ENCODE results near the gene KRT7.

Gene KRT7

GRCh38 chr12:52193991-52194390 lies 39.1 kb upstream of the KRT7 start:
- Histone ChIP-seq H3K27me3 (ENCODE audit: control insufficient read depth, insufficient read depth, low read length) (no peaks in the 10 kb centered on the region), H3K4me3 (ENCODE audit: low read depth, low read length) (no peak overlapping the region), H3K4me2 (ENCODE audit: low read length) (peak overlapping the region; percentile 30), H3K79me2 (no peaks in the 10 kb centered on the region), H3K27ac (no peak overlapping the region), H2AFZ (no peak overlapping the region), H3K9ac (no peak overlapping the region), H3K4me1 (peaks cover 21% of the 10 kb centered on the region), H3K36me3 (ENCODE audit: control insufficient read depth, insufficient read depth, low read length) (no peaks in the 10 kb centered on the region), H3K9me3 (ENCODE audit: control insufficient read depth, low read length) (no peaks in the 10 kb centered on the region)
- TF ChIP-seq CTCF (IDR thresholded peaks at IDR 0.05), result no peak

- H3K79me2 ChIP-seq, result no peaks in the 10 kb centered on the region
- H3K27ac ChIP-seq, result no peak overlapping the region
- TF ChIP-seq CTCF (IDR thresholded peaks at IDR 0.05), result no peak
- no peak overlapping the region for H3K4me3 ChIP-seq (ENCODE audit: low read depth, low read length)
- H3K9ac ChIP-seq, result no peak overlapping the region
- H3K4me2 ChIP-seq (ENCODE audit: low read length), result no peak overlapping the region
- H3K4me1 ChIP-seq, result peaks cover 21% of the 10 kb centered on the region
- H2AFZ ChIP-seq, result no peak overlapping the region
- H3K36me3 ChIP-seq (ENCODE audit: control insufficient read depth, insufficient read depth, low read length), result no peaks in the 10 kb centered on the region
- H3K9me3 ChIP-seq (ENCODE audit: control insufficient read depth, low read length), result no peaks in the 10 kb centered on the region
- H3K27me3 ChIP-seq (ENCODE audit: control insufficient read depth, insufficient read depth, low read length), result no peaks in the 10 kb centered on the region
These were observed 37.8 kb upstream of the KRT7 start for GRCh38 chr12:52195065-52195730.

- no peaks in the 10 kb centered on the region for H3K9me3 ChIP-seq (ENCODE audit: control insufficient read depth, low read length)
- H3K36me3 ChIP-seq (ENCODE audit: control insufficient read depth, insufficient read depth, low read length), result no peaks in the 10 kb centered on the region
- no peaks in the 10 kb centered on the region for H3K27me3 ChIP-seq (ENCODE audit: control insufficient read depth, insufficient read depth, low read length)
- no peak overlapping the region for H3K27ac ChIP-seq
- H2AFZ ChIP-seq, result no peak overlapping the region
- H3K4me3 ChIP-seq (ENCODE audit: low read depth, low read length), result no peak overlapping the region
- H3K4me1 ChIP-seq, result peaks cover 16% of the 10 kb centered on the region
- no peak overlapping the region for H3K9ac ChIP-seq
- H3K79me2 ChIP-seq, result no peaks in the 10 kb centered on the region
- TF ChIP-seq CTCF (IDR thresholded peaks at IDR 0.05), result no peak
- H3K4me2 ChIP-seq (ENCODE audit: low read length), result no peak overlapping the region
These were observed 35.4 kb upstream of the KRT7 start for GRCh38 chr12:52197371-52198231.

GRCh38 chr12:52198454-52199215 lies 34.4 kb upstream of the KRT7 start:
- Histone ChIP-seq H3K79me2 (no peaks in the 10 kb centered on the region), H2AFZ (no peak overlapping the region), H3K4me1 (peaks cover 12% of the 10 kb centered on the region), H3K27ac (no peak overlapping the region), H3K9ac (no peak overlapping the region), H3K36me3 (ENCODE audit: control insufficient read depth, insufficient read depth, low read length) (no peaks in the 10 kb centered on the region), H3K4me2 (ENCODE audit: low read length) (no peak overlapping the region), H3K4me3 (ENCODE audit: low read depth, low read length) (no peak overlapping the region), H3K9me3 (ENCODE audit: control insufficient read depth, low read length) (no peaks in the 10 kb centered on the region), H3K27me3 (ENCODE audit: control insufficient read depth, insufficient read depth, low read length) (no peaks in the 10 kb centered on the region)
- no peak for TF ChIP-seq CTCF (IDR thresholded peaks at IDR 0.05)
